Measurements from ENCODE around the gene PPFIA2.

The PPFIA2 gene

GRCh38 chr12:81414441-81414840 lies 344.7 kb downstream of the PPFIA2 start:
- H3K4me1 ChIP-seq (ENCODE audit: control insufficient read depth, insufficient read depth, low read length, poor library complexity, severe bottlenecking), result no peaks in the 10 kb centered on the region
- H3K27ac ChIP-seq (ENCODE audit: insufficient read depth, low read length, poor library complexity, severe bottlenecking), result no peak overlapping the region
- no peaks in the 10 kb centered on the region for H3K27me3 ChIP-seq (replicated peaks; ENCODE audit: control insufficient read depth, insufficient read depth, low read length, poor library complexity, severe bottlenecking)
- DNase-seq, result no peak
- H3K9me3 ChIP-seq (ENCODE audit: control insufficient read depth, low read length), result no peaks in the 10 kb centered on the region
- no peak overlapping the region for H3K4me3 ChIP-seq (ENCODE audit: insufficient read depth, low read depth, low read length, poor library complexity, severe bottlenecking)
- no peaks in the 10 kb centered on the region for H3K36me3 ChIP-seq (ENCODE audit: control insufficient read depth, insufficient read depth, low read length)

GRCh38 chr12:81412940-81413339 lies 346.2 kb downstream of the PPFIA2 start:
- DNase-seq, result no peak
- Histone ChIP-seq H3K4me1 (ENCODE audit: control insufficient read depth, insufficient read depth, low read length, poor library complexity, severe bottlenecking) (no peaks in the 10 kb centered on the region), H3K36me3 (ENCODE audit: control insufficient read depth, insufficient read depth, low read length) (no peaks in the 10 kb centered on the region), H3K4me3 (ENCODE audit: insufficient read depth, low read depth, low read length, poor library complexity, severe bottlenecking) (no peak overlapping the region), H3K27ac (ENCODE audit: insufficient read depth, low read length, poor library complexity, severe bottlenecking) (no peak overlapping the region), H3K9me3 (ENCODE audit: control insufficient read depth, low read length) (no peaks in the 10 kb centered on the region), H3K27me3 (replicated peaks; ENCODE audit: control insufficient read depth, insufficient read depth, low read length, poor library complexity, severe bottlenecking) (no peaks in the 10 kb centered on the region)

- H3K27me3 ChIP-seq (replicated peaks; ENCODE audit: control insufficient read depth, insufficient read depth, low read length, poor library complexity, severe bottlenecking), result no peaks in the 10 kb centered on the region
- H3K4me1 ChIP-seq (ENCODE audit: control insufficient read depth, insufficient read depth, low read length, poor library complexity, severe bottlenecking), result no peaks in the 10 kb centered on the region
- H3K36me3 ChIP-seq (ENCODE audit: control insufficient read depth, insufficient read depth, low read length), result no peaks in the 10 kb centered on the region
- H3K9me3 ChIP-seq (ENCODE audit: control insufficient read depth, low read length), result no peaks in the 10 kb centered on the region
- H3K27ac ChIP-seq (ENCODE audit: insufficient read depth, low read length, poor library complexity, severe bottlenecking), result no peak overlapping the region
- DNase-seq, result no peak
- H3K4me3 ChIP-seq (ENCODE audit: insufficient read depth, low read depth, low read length, poor library complexity, severe bottlenecking), result no peak overlapping the region
Observed at GRCh38 chr12:81403348-81403747, 355.8 kb downstream of the PPFIA2 start.

- no peaks in the 10 kb centered on the region for H3K27me3 ChIP-seq (replicated peaks; ENCODE audit: control insufficient read depth, insufficient read depth, low read length, poor library complexity, severe bottlenecking)
- H3K4me3 ChIP-seq (ENCODE audit: insufficient read depth, low read depth, low read length, poor library complexity, severe bottlenecking), result no peak overlapping the region
- H3K36me3 ChIP-seq (ENCODE audit: control insufficient read depth, insufficient read depth, low read length), result no peaks in the 10 kb centered on the region
- no peak overlapping the region for H3K27ac ChIP-seq (ENCODE audit: insufficient read depth, low read length, poor library complexity, severe bottlenecking)
- no peak for DNase-seq
- no peaks in the 10 kb centered on the region for H3K9me3 ChIP-seq (ENCODE audit: control insufficient read depth, low read length)
- H3K4me1 ChIP-seq (ENCODE audit: control insufficient read depth, insufficient read depth, low read length, poor library complexity, severe bottlenecking), result no peaks in the 10 kb centered on the region
Observed at GRCh38 chr12:81401241-81401640, 357.9 kb downstream of the PPFIA2 start.

- Histone ChIP-seq H3K9me3 (ENCODE audit: control insufficient read depth, low read length) (no peaks in the 10 kb centered on the region), H3K27me3 (replicated peaks; ENCODE audit: control insufficient read depth, insufficient read depth, low read length, poor library complexity, severe bottlenecking) (no peaks in the 10 kb centered on the region), H3K27ac (ENCODE audit: insufficient read depth, low read length, poor library complexity, severe bottlenecking) (no peak overlapping the region), H3K4me3 (ENCODE audit: insufficient read depth, low read depth, low read length, poor library complexity, severe bottlenecking) (no peak overlapping the region), H3K36me3 (ENCODE audit: control insufficient read depth, insufficient read depth, low read length) (no peaks in the 10 kb centered on the region), H3K4me1 (ENCODE audit: control insufficient read depth, insufficient read depth, low read length, poor library complexity, severe bottlenecking) (no peaks in the 10 kb centered on the region)
- no peak for DNase-seq
Observed at GRCh38 chr12:81400024-81400423, 359.1 kb downstream of the PPFIA2 start.

GRCh38 chr12:81395431-81395830 lies 363.7 kb downstream of the PPFIA2 start:
- Histone ChIP-seq H3K27ac (ENCODE audit: insufficient read depth, low read length, poor library complexity, severe bottlenecking) (no peak overlapping the region), H3K4me1 (ENCODE audit: control insufficient read depth, insufficient read depth, low read length, poor library complexity, severe bottlenecking) (no peaks in the 10 kb centered on the region), H3K27me3 (replicated peaks; ENCODE audit: control insufficient read depth, insufficient read depth, low read length, poor library complexity, severe bottlenecking) (no peaks in the 10 kb centered on the region), H3K4me3 (ENCODE audit: insufficient read depth, low read depth, low read length, poor library complexity, severe bottlenecking) (no peak overlapping the region), H3K36me3 (ENCODE audit: control insufficient read depth, insufficient read depth, low read length) (no peaks in the 10 kb centered on the region), H3K9me3 (ENCODE audit: control insufficient read depth, low read length) (no peaks in the 10 kb centered on the region)
- DNase-seq, result no peak

- Histone ChIP-seq H3K27me3 (replicated peaks; ENCODE audit: control insufficient read depth, insufficient read depth, low read length, poor library complexity, severe bottlenecking) (no peaks in the 10 kb centered on the region), H3K4me3 (ENCODE audit: insufficient read depth, low read depth, low read length, poor library complexity, severe bottlenecking) (no peak overlapping the region), H3K27ac (ENCODE audit: insufficient read depth, low read length, poor library complexity, severe bottlenecking) (no peak overlapping the region), H3K4me1 (ENCODE audit: control insufficient read depth, insufficient read depth, low read length, poor library complexity, severe bottlenecking) (no peaks in the 10 kb centered on the region), H3K36me3 (ENCODE audit: control insufficient read depth, insufficient read depth, low read length) (no peaks in the 10 kb centered on the region), H3K9me3 (ENCODE audit: control insufficient read depth, low read length) (no peaks in the 10 kb centered on the region)
- no peak for DNase-seq
Observed at GRCh38 chr12:81389550-81390099, 369.5 kb downstream of the PPFIA2 start.

GRCh38 chr12:81386101-81386500 lies 373.0 kb downstream of the PPFIA2 start:
- H3K36me3 ChIP-seq (ENCODE audit: control insufficient read depth, insufficient read depth, low read length), result no peaks in the 10 kb centered on the region
- DNase-seq, result no peak
- H3K4me3 ChIP-seq (ENCODE audit: insufficient read depth, low read depth, low read length, poor library complexity, severe bottlenecking), result no peak overlapping the region
- no peaks in the 10 kb centered on the region for H3K9me3 ChIP-seq (ENCODE audit: control insufficient read depth, low read length)
- H3K4me1 ChIP-seq (ENCODE audit: control insufficient read depth, insufficient read depth, low read length, poor library complexity, severe bottlenecking), result no peaks in the 10 kb centered on the region
- no peaks in the 10 kb centered on the region for H3K27me3 ChIP-seq (replicated peaks; ENCODE audit: control insufficient read depth, insufficient read depth, low read length, poor library complexity, severe bottlenecking)
- no peak overlapping the region for H3K27ac ChIP-seq (ENCODE audit: insufficient read depth, low read length, poor library complexity, severe bottlenecking)

- no peaks in the 10 kb centered on the region for H3K4me1 ChIP-seq (ENCODE audit: control insufficient read depth, insufficient read depth, low read length, poor library complexity, severe bottlenecking)
- no peak overlapping the region for H3K4me3 ChIP-seq (ENCODE audit: insufficient read depth, low read depth, low read length, poor library complexity, severe bottlenecking)
- H3K36me3 ChIP-seq (ENCODE audit: control insufficient read depth, insufficient read depth, low read length), result no peaks in the 10 kb centered on the region
- H3K27me3 ChIP-seq (replicated peaks; ENCODE audit: control insufficient read depth, insufficient read depth, low read length, poor library complexity, severe bottlenecking), result no peaks in the 10 kb centered on the region
- no peak for DNase-seq
- H3K27ac ChIP-seq (ENCODE audit: insufficient read depth, low read length, poor library complexity, severe bottlenecking), result no peak overlapping the region
- no peaks in the 10 kb centered on the region for H3K9me3 ChIP-seq (ENCODE audit: control insufficient read depth, low read length)
Observed at GRCh38 chr12:81381951-81382350, 377.2 kb downstream of the PPFIA2 start.

GRCh38 chr12:81378601-81379285 lies 380.4 kb downstream of the PPFIA2 start:
- Histone ChIP-seq H3K4me1 (ENCODE audit: control insufficient read depth, insufficient read depth, low read length, poor library complexity, severe bottlenecking) (no peaks in the 10 kb centered on the region), H3K27ac (ENCODE audit: insufficient read depth, low read length, poor library complexity, severe bottlenecking) (no peak overlapping the region), H3K27me3 (replicated peaks; ENCODE audit: control insufficient read depth, insufficient read depth, low read length, poor library complexity, severe bottlenecking) (no peaks in the 10 kb centered on the region), H3K9me3 (ENCODE audit: control insufficient read depth, low read length) (no peaks in the 10 kb centered on the region), H3K4me3 (ENCODE audit: insufficient read depth, low read depth, low read length, poor library complexity, severe bottlenecking) (no peak overlapping the region), H3K36me3 (ENCODE audit: control insufficient read depth, insufficient read depth, low read length) (no peaks in the 10 kb centered on the region)
- DNase-seq, result no peak

All from effector memory CD4-positive, alpha-beta T cell (primary cell).